22Rv1 (cell line): ENCODE measurements around the gene ERN1.

Experiments
- H3K27ac ChIP-seq: fragments of 450-650 bp; 2 replicates; pipeline ENCODE4 v1.5.1; 2017
- CTCF ChIP-seq: fragments of 450-650 bp; IDR thresholded peaks from 2 replicates; pipeline ENCODE4 v1.5.1; 2017; ENCODE audit warnings: mild to moderate bottlenecking
- ZFX ChIP-seq: fragments of 450-650 bp; IDR thresholded peaks from 2 replicates; pipeline ENCODE4 v1.6.1; 2017; ENCODE audit warnings: antibody characterized with exemption, borderline replicate concordance

ERN1 gene

DNA sequence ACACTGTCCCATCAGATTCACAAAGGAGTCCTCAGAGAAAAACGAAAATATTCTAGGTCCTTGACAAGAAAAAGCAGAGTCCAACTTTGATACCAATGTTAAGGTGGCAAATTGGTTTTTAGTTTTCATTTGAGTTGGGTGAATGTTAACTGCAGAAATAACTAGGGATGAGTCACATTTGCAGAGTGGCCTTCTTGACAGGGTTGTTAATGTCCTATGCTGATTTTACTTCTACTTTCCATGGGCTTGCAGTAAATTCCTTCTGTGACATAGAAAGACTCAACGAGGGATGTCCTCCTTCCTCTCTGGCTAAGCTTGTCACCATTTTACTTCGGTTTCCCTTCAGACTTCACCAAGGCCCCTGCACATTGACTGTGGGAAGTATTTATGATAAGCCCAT, 62.3 kb downstream of the ERN1 start:
- TF ChIP-seq CTCF (no peak), ZFX (no peak)
- H3K27ac ChIP-seq = no peak overlapping the region

- no peak overlapping the region for H3K27ac ChIP-seq
- TF ChIP-seq ZFX (no peak), CTCF (no peak)
Observed at GRCh38 chr17:64066716-64067115, 63.2 kb downstream of the ERN1 start.

DNA sequence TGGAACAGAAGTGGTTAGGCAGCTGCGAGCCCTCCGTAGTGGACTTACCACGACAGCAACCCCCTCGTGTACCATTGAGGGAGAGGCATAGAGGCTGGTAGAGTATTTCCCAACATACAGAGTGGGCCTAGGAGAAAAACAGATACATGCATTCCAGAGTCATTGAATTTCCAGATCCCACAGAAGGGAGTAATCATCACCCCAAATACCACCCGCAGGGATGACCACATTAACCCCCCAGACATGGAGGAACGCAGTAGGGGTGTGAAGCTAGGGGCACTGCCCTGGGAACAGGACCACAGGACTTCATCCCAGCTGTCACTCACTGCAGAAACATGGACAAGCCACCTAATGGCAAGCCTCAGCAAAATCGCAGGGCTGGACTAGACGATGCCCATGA, 64.8 kb downstream of the ERN1 start:
- no peak for TF ChIP-seq CTCF
- no peak for TF ChIP-seq ZFX
- H3K27ac ChIP-seq = no peak overlapping the region

GRCh38 chr17:64064331-64064730, 65.6 kb downstream of the ERN1 start:
- no peak overlapping the region for H3K27ac ChIP-seq
- TF ChIP-seq CTCF (no peak), ZFX (no peak)

GRCh38 chr17:64063766-64064224, 66.1 kb downstream of the ERN1 start:
- no peak overlapping the region for H3K27ac ChIP-seq
- TF ChIP-seq CTCF (peak; percentile 60), ZFX (no peak)

GRCh38 chr17:64063088-64063487, 66.9 kb downstream of the ERN1 start:
- TF ChIP-seq ZFX = no peak
- no peak for TF ChIP-seq CTCF
- H3K27ac ChIP-seq = no peak overlapping the region

DNA sequence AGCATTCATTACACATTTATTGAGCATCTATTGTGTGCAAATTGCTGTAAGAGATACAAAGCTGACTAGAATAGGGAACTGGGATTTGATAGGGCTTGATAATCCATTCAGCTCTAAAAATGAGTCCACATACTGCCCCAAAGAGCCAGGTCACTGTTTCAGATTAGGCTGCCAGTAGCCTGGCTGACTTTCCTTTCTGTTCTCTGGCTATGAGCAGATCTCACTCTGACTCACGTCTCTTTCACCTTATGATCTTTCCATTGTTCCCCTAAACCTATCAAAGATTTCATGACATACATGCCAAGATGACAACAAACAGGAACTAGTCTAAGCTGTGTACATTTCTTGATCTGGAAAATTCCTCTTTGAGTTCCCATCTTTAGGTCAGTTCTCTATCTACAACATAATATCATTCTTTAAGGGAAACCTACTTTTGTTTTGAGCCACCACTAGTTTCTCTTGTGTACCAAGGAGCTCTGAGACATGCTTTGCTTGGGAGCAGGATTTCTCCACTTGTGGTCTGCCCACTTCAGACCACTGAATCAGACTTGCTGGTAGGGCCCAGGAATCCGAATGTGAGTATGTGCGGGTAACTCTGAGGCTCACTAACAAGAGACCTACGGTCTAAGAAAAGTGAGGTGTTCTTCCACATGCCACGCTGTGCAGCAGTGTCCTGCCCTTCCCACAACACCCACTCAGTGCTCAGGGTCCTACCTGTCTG, 68.6 kb downstream of the ERN1 start:
- H3K27ac ChIP-seq = no peak overlapping the region
- TF ChIP-seq CTCF (no peak), ZFX (no peak)
